HG03095 (cell line): ENCODE results near the gene RALGAPA1.
"Not testable (repeated sequence)": the region's sequence is repeated elsewhere in the genome, so short reads cannot be mapped to it uniquely, and the experiment has no call there.

Experiments used
- ATAC-seq: cut with Tn5 transposase; IDR thresholded peaks from one replicate; pipeline ENCODE4 v1.9.1; 2021; ENCODE audit warnings: moderate library complexity; ENCODE audit not compliant: unreplicated experiment

Gene RALGAPA1

DNA sequence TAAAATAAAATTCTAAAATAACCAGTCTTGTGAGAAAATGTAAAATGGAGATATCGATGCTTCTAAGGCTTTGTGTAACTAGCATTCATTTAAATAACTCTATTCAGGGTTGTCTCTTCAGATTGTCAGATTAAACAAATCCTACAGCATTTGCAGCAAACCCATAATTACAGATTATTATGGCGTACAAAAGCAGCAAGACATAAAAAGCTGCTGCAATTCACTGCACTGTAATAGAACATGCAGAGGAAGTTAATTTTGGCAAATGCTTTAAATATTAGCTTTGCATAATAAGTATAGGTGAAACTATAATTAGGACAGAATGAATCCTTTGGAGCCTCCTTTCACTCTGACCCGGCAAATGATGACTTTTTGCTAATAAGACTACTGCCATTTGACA is 176.8 kb downstream of the RALGAPA1 start:
- no peak for ATAC-seq

- ATAC-seq: no peak
Measured at GRCh38 chr14:35631071-35631805, 177.9 kb downstream of the RALGAPA1 start.

DNA sequence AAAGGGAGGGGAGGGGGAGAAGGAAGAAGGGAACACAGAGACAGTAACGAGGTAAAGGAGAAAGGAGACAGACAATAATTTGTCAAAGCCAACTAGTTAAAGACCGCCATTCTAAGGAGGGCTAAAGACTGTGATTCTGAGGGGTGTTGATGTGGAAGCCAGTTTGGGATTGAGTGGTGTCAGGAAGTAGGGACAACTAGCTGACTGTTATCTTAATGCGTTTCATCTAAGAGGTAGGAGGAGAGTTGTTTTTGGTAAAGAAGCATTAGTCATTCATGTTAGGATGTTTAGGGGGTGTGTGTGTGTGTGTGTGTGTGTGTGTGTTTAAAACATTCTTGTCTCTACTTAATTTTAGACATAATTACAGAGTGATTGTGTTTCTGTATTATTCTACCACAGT is 180.1 kb downstream of the RALGAPA1 start:
- no peak for ATAC-seq

- not testable (repeated sequence) for ATAC-seq
Measured at GRCh38 chr14:35626947-35627346, 182.1 kb downstream of the RALGAPA1 start.

GRCh38 chr14:35621996-35622395 is 187.1 kb downstream of the RALGAPA1 start:
- not testable (repeated sequence) for ATAC-seq

DNA sequence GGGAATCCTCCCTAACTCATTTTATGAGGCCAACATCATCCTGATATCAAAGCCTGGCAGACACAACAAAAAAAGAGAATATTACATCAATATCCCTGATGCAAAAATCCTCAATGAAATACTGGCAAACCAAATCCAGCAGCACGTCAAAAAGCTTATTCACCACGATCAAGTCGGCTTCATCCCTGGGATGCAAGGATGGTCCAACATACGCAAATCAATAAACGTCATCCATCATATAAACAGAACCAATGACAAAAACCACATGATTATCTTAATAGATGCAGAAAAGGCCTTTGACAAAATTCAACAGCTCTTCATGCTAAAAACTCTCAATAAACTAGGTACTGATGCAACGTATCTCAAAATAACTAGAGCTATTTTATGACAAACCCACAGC is 189.1 kb downstream of the RALGAPA1 start:
- not testable (repeated sequence) for ATAC-seq

DNA sequence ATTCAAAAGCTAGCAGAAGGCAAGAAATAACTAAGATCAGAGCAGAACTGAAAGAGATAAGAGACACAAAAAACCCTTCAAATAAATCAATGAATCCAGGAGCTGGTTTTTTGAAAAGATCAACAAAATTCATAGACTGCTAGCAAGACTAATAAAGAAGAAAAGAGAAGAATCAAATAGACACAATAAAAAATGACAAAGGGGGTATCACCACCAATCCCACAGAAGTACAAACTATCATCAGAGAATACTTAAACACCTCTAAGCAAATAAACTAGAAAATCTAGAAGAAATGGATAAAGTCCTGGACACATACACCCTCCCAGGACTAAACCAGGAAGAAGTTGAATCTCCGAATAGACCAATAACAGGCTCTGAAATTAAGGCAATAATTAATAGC is 189.6 kb downstream of the RALGAPA1 start:
- not testable (repeated sequence) for ATAC-seq

DNA sequence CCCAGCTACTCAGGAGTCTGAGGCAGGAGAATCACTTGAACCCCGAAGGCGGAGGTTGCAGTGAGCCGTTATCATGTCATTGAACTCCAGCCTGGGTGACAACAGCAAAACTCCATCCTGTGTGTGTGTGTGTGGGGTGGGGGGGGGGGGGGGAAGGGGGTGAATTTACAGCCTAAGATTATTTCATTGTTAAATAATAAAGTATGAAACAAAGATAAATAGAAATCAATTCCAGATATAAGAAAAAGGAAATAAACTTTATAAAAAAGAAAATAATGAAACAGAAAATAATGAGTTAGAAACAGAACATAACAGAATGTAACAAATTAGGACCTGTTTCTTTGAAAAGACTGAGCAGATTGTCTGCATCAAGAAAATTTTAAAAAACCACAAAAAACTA is 191.6 kb downstream of the RALGAPA1 start:
- ATAC-seq: no peak

GRCh38 chr14:35607380-35607779 is 201.7 kb downstream of the RALGAPA1 start:
- ATAC-seq: no peak

- no peak for ATAC-seq
Measured at GRCh38 chr14:35600253-35600652, 208.8 kb downstream of the RALGAPA1 start.

DNA sequence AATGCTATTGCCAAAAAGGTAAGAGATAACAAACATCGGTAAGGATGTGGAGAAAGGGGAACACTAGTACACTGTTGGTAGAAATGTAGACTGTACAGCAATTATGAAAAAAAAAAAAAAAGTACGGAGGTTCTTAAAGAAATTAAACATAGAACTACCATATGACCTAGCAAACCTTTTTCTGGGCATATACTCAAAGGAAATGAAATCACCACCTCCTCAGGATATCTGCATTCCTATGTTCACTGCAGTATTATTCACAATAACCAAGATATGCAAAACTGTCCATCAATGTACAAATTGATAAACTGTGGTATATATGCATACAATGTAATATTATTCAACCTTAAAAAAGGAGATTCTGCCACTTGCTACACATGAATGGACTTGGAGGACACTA is 214.5 kb downstream of the RALGAPA1 start:
- ATAC-seq: no peak

DNA sequence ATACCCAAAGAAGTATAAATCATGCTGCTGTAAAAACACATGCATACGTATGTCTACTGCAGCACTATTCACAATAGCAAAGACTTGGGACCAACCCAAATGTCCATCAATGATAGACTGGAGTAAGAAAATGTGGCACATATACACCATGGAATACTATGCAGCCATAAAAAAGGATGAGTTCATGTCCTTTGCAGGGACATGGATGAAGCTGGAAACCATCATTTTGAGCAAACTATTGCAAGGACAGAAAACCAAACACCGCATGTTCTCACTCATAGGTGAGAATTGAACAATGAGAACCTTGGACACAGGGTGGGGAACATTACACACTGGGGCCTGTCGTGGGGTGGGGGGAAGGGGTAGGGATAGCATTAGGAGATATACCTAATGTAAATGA is 221.7 kb downstream of the RALGAPA1 start:
- ATAC-seq: not testable (repeated sequence)

- ATAC-seq: no peak
Measured at GRCh38 chr14:35578639-35579038, 230.5 kb downstream of the RALGAPA1 start.

DNA sequence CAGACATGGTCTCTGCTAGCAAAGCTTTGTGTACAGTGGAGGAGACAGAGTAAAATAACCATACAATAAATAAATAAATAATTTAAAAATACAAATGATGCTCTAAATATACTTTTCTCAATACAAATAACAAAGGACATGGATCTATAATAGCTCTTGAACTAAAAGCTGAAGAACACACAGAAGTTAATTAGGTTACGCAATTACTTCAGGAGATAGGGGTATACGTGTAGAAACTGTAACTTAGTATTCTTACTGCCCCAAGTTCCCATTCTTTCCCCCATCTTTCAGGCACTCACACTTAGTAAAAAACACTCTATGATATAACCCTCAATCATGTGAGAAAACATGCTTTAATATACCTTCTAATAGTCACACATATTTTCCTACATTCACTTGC is 231.0 kb downstream of the RALGAPA1 start:
- ATAC-seq: no peak

GRCh38 chr14:35576856-35577255 is 232.2 kb downstream of the RALGAPA1 start:
- no peak for ATAC-seq

DNA sequence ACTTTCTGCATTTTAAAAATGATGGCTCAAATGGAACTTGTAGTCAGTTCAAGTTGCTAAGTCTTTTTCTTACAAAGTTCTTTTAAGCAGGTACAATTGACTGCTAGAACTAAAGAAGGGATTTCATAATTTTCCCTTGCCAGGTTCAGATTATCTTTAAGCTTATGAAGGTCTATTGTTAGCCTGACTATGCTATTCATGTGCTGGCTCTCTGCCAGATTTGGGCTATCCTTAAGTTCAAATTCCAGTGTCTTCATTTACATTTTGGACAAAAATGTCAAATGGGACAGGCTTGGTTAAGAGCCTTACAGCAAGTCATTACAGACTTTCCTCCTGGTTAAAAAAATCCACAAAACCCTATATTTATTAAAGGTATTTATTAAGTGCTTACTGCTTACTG is 232.8 kb downstream of the RALGAPA1 start:
- ATAC-seq: no peak

DNA sequence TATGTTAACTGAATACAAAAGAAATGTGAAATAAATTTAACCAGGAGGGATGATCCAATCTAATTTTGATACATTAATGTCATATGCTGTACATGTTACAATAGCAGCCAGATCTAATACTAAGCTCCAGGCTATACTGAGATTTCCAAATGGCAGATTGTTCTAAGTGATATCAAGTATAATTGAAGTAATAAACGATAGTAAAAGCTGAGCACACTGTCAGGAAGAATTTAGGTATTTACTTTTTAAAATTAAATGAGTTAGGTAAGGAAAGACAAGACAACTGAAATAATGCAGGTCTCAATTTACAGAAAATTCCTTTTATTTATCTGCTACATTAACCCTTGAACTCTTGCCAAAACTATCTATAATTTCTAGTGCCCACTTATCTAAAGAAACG is 235.2 kb downstream of the RALGAPA1 start:
- ATAC-seq: no peak

DNA sequence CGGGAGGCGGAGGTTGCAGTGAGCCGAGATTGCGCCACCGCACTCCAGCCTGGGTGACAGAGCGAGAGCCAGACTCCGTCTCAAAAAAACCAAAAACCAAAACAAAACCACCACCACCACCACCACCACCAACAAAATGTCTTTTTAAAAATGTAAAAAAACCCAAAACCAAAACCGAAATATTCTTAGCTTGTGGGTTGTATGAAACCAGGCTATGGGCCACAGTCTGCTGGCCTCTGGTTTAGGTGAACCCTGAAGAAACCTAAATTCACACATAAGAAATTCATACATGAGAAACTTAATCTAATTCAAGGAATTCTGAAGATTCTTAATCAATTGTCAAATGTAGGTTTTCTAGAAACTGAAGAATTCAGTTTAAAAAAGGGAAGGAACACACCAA is 237.5 kb downstream of the RALGAPA1 start:
- ATAC-seq: no peak

- no peak for ATAC-seq
Measured at GRCh38 chr14:35565871-35566464, 243.1 kb downstream of the RALGAPA1 start.

GRCh38 chr14:35558680-35559079 is 250.4 kb downstream of the RALGAPA1 start:
- ATAC-seq: no peak

- ATAC-seq: no peak
Measured at GRCh38 chr14:35557221-35557747, 251.8 kb downstream of the RALGAPA1 start.

- ATAC-seq: no peak
Measured at GRCh38 chr14:35556548-35556947, 252.5 kb downstream of the RALGAPA1 start.
